Measurements from ENCODE around the gene MYLK. TPM values are rescaled to one million over a fixed set of nuclear protein-coding genes. Genes with fewer than 3 reads are reported as not detected.

Gene MYLK
- total and polyA plus RNA-seq, 9 of the 15 experiments (the other 6 are each of a cell fraction or from before 2014, with no cell fraction given): 0.11 to 0.53 (median 0.18) TPM; not detected in 2

- no peak overlapping the region for H3K9ac ChIP-seq (ENCODE audit: insufficient read depth in 1 of 2, low read depth in 2 of 2, low read length in 2 of 2)
- no peaks in the 10 kb centered on the region for H4K20me1 ChIP-seq (replicated peaks; ENCODE audit: control insufficient read depth, insufficient read depth, low read length)
- FAIRE-seq (no peak), DNase-seq (ENCODE audit: extremely low read depth in 1 of 4, low spot score in 3 of 4) (no peak), ATAC-seq (no peak)
- intact Hi-C loops (cut with micrococcal nuclease): no loop called here
- no peak overlapping the region for H2AFZ ChIP-seq (ENCODE audit: low read depth, low read length)
- H3K4me3 ChIP-seq: no peak overlapping the region
- no peaks in the 10 kb centered on the region for H3K79me2 ChIP-seq (ENCODE audit: control insufficient read depth, insufficient read depth, low read length)
- CTCF ChIA-PET (ENCODE audit: low intra/inter-chr PET ratio): no interaction called here
- no peaks in the 10 kb centered on the region for H3K36me3 ChIP-seq (ENCODE audit: control insufficient read depth, insufficient read depth, low read length)
- TF ChIP-seq IFI16 (CRISPR knock-in tag; IDR thresholded peaks at IDR 0.05) (no peak), RFX1 (IDR thresholded peaks at IDR 0.05) (no peak), FOXA3 (CRISPR knock-in tag; conservative IDR thresholded peaks at IDR 0.05 in 1 of 2, IDR thresholded peaks at IDR 0.05 in 1 of 2) (no peak), NCOA2 (IDR thresholded peaks at IDR 0.05; ENCODE audit: partially characterized antibody in 2 of 2) (no peak), ZFPM2 (CRISPR knock-in tag; IDR thresholded peaks at IDR 0.05) (no peak), GTF2F1 (IDR thresholded peaks at IDR 0.05; ENCODE audit: low read depth, low read length) (no peak), SAFB2 (IDR thresholded peaks at IDR 0.05; ENCODE audit: borderline replicate concordance, low read depth, low read length, severe bottlenecking) (no peak), MTA3 (IDR thresholded peaks at IDR 0.05; ENCODE audit: borderline replicate concordance) (no peak), MAFK (IDR thresholded peaks at IDR 0.05; ENCODE audit: low read length) (no peak), RBM34 (IDR thresholded peaks at IDR 0.05; ENCODE audit: borderline replicate concordance, insufficient read depth, low read length) (no peak), CBFB (CRISPR knock-in tag; IDR thresholded peaks at IDR 0.05) (no peak), GATAD2B (IDR thresholded peaks at IDR 0.05; ENCODE audit: borderline replicate concordance) (no peak), NFIC (IDR thresholded peaks at IDR 0.05) (no peak), TCF7L2 (IDR thresholded peaks at IDR 0.05; ENCODE audit: low read depth, low read length) (no peak), MYBL2 (IDR thresholded peaks at IDR 0.05; ENCODE audit: low read depth) (no peak), MYBL2 (CRISPR knock-in tag; IDR thresholded peaks at IDR 0.05; ENCODE audit: borderline replicate concordance) (no peak)
- TF ChIP-seq, protein P1, sequence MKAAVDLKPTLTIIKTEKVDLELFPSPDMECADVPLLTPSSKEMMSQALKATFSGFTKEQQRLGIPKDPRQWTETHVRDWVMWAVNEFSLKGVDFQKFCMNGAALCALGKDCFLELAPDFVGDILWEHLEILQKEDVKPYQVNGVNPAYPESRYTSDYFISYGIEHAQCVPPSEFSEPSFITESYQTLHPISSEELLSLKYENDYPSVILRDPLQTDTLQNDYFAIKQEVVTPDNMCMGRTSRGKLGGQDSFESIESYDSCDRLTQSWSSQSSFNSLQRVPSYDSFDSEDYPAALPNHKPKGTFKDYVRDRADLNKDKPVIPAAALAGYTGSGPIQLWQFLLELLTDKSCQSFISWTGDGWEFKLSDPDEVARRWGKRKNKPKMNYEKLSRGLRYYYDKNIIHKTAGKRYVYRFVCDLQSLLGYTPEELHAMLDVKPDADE (conservative IDR thresholded peaks at IDR 0.05; ENCODE audit: control insufficient read depth, low read depth, low read length): no peak
- WGBS (ENCODE audit: insufficient coverage, low coverage, missing lambda C conversion rate): 0% methylated on average over 8 of the region's 8 CpGs
- in situ Hi-C loops (cut with MboI): no loop called here
- POLR2A ChIA-PET: no interaction called here
- no peak overlapping the region for H3K27ac ChIP-seq (ENCODE audit: extremely low read depth, low read depth, low read length)
- no TSS peak for BruUV-seq (replicated peaks)
- no peak overlapping the region for H3K4me2 ChIP-seq (ENCODE audit: insufficient read depth, low read length)
- H3K9me1 ChIP-seq (ENCODE audit: control insufficient read depth, insufficient read depth, low read length): no peaks in the 10 kb centered on the region
- peaks cover 0 to 26% of the 10 kb centered on the region in 2 experiments; a peak in 2 of 5 replicates for H3K27me3 ChIP-seq (ENCODE audit: control insufficient read depth in 2 of 2, insufficient read depth in 2 of 2, low read length in 2 of 2)
- H3K9me3 ChIP-seq (replicated peaks; ENCODE audit: control insufficient read depth, insufficient read depth, low read depth, low read length): no peaks in the 10 kb centered on the region
- H3K4me1 ChIP-seq (replicated peaks in 1 of 2; ENCODE audit: control insufficient read depth in 2 of 2, insufficient read depth in 2 of 2, low read length in 2 of 2): no peaks in the 10 kb centered on the region
These were observed 105.0 kb downstream of the MYLK start for GRCh38 chr3:123778991-123779622.

Data from K562 (cell line).